Testis (tissue), 3 donors: Measurements from ENCODE around the gene GASK1A. TPM values are rescaled to one million over a fixed set of nuclear protein-coding genes. Genes with fewer than 3 reads are reported as not detected.
A peak's percentile ranks its signal among the peaks of the same experiment; 100 is the strongest.

Experiments
- DNase-seq: peaks from one replicate; pipeline ENCODE4 v3.0.0-alpha.2; 2019
- H3K27ac ChIP-seq, 2 donors: fragments of 200-600 bp; sonication (generic); one replicate each; pipeline ENCODE4 v1.5.1; 2019
- H3K27me3 ChIP-seq: fragments of 200-600 bp; sonication (generic); one replicate; pipeline ENCODE4 v1.5.1; 2019
- H3K36me3 ChIP-seq: fragments of 200-600 bp; sonication (generic); one replicate; pipeline ENCODE4 v1.5.1; 2017; ENCODE audit warnings: low read depth; ENCODE audit errors: missing control alignments
- H3K4me1 ChIP-seq: fragments of 200-600 bp; sonication (generic); one replicate; pipeline ENCODE4 v1.5.1; 2019
- H3K4me3 ChIP-seq, 2 donors: fragments of 200-600 bp; sonication (generic); one replicate each; pipeline ENCODE4 v1.5.1; 2017 to 2019
- H3K9me3 ChIP-seq: fragments of 200-600 bp; sonication (generic); one replicate; pipeline ENCODE4 v1.5.1; 2017
- CTCF ChIP-seq, 3 experiments: fragments of 450-650 bp in 2 of 3; fragments of 200-600 bp in 1 of 3; sonication (generic) in 1 of 3; IDR thresholded peaks; one replicate each; pipeline ENCODE4 v1.5.1; 2016 to 2019; ENCODE audit warnings: antibody characterized with exemption in 3 of 3, mild to moderate bottlenecking in 2 of 3, moderate library complexity in 1 of 3
- POLR2A ChIP-seq: fragments of 450-650 bp; IDR thresholded peaks from one replicate; pipeline ENCODE4 v1.6.1; 2017; ENCODE audit warnings: antibody characterized with exemption, mild to moderate bottlenecking, moderate library complexity
- WGBS, 2 donors: methylation state at CpG; one replicate each; pipeline ENCODE4 v1.1.5; 2018; 5-methylcytosine and 5-hydroxymethylcytosine counted together
- intact Hi-C: fragments of 100-400 bp; cut with DNase I; formaldehyde crosslinking; loops from one replicate; pipeline ENCODE4 v1.15.1; 2023; ENCODE audit warnings: low total_unique reads
- polyA plus RNA-seq: library from polyadenylated mRNA; stranded (reverse); fragments of 350-450 nt; fragmentation: Illumina TruSeq; extraction: RNeasy Lipid Tissue Mini Kit (QIAGEN cat#74804); gene quantifications from one replicate; pipeline ENCODE4 v1.2.3, GENCODE V29; 2014; ENCODE audit warnings: low read depth, low replicate concordance; ENCODE audit not compliant: insufficient read depth
- total RNA-seq, 2 donors: library from RNA; depleted of rRNA; stranded (reverse); fragments of >200 nt; gene quantifications; one replicate each; pipeline ENCODE4 v1.2.3, GENCODE V29; 2016

The GASK1A gene
- total and polyA plus RNA-seq, 3 donors from 2014 or later: 6.2 to 22.2 (median 18.7) TPM

DNA sequence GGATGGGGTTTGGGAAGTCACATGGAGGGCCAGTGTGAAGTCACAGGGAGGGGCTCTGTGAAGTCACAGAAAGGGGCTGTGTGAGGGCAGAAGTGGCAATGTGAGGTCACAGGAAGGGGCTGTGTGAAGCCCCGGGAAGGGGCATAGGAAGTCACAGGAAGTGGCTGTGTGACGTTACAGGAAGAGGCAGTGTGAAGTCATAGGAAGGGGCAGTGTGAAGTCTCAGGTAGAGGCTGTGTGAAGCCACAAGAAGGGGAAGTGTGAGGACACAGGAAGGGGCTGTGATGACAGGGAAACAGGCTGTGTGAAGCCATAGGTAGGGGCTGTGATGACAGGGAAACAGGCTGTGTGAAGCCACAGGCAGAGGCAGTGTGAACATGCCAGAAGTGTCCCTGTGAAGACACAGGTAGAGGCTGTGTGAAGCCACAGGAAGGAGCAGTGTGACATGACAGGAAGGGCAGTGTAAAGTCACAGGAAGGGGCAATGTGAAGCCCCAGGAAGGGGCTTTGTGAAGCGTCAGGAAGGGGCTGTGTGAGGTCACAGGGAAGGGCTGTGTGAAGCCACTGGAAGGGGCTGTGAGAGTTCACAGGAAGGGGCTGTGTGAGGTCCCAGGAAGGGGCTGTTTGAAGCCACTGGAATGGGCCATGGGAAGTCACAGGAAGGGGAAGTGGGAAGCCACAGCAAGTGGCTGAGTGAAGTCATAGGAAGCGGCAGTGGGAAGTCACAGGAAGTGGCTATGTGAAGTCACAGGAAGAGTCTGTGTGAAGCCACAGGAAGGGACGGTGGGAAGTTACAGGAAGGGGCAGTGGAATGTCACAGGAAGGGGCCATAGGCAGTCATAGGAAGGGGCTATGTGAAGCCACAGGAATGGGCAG lies 37.1 kb downstream of the GASK1A start:
- no peak overlapping the region for H3K27ac ChIP-seq
- no peak for DNase-seq
- intact Hi-C loops: no loop called here

GRCh38 chr3:43017004-43017403 lies 37.9 kb downstream of the GASK1A start:
- TF ChIP-seq POLR2A: no peak
- TF ChIP-seq CTCF (IDR thresholded peaks at IDR 0.05): no peak
- intact Hi-C loops: no loop called here
- Histone ChIP-seq H3K4me3 (no peak overlapping the region), H3K4me1 (no peaks in the 10 kb centered on the region), H3K27me3 (no peaks in the 10 kb centered on the region), H3K9me3 (no peaks in the 10 kb centered on the region), H3K36me3 (no peaks in the 10 kb centered on the region), H3K27ac (no peak overlapping the region)
- no peak for DNase-seq
- WGBS, 2 donors: 75 to 90% methylated on average over 1 of the region's 1 CpG

More for the DNA sequence above, 37.1 kb downstream of the GASK1A start:
- Histone ChIP-seq H3K9me3 (no peaks in the 10 kb centered on the region), H3K4me1 (no peaks in the 10 kb centered on the region), H3K4me3 (no peak overlapping the region), H3K27me3 (no peaks in the 10 kb centered on the region), H3K36me3 (no peaks in the 10 kb centered on the region)
- TF ChIP-seq POLR2A (no peak), CTCF (IDR thresholded peaks at IDR 0.05) (no peak)
- 75 to 84% methylated on average over 5 of the region's 5 CpGs for WGBS, 2 donors

- no peaks in the 10 kb centered on the region for H3K9me3 ChIP-seq
- intact Hi-C loops: no loop called here
- no peak for TF ChIP-seq CTCF (IDR thresholded peaks at IDR 0.05)
- no peak for TF ChIP-seq POLR2A
- WGBS, 2 donors: 87 to 89% methylated on average over 9 of the region's 9 CpGs
- DNase-seq: no peak
- no peaks in the 10 kb centered on the region for H3K27me3 ChIP-seq
- no peaks in the 10 kb centered on the region for H3K4me1 ChIP-seq
- H3K4me3 ChIP-seq: no peak overlapping the region
- no peaks in the 10 kb centered on the region for H3K36me3 ChIP-seq
- peak overlapping the region in 1 of 2 donors; percentile 2 for H3K27ac ChIP-seq
Measured at GRCh38 chr3:43017593-43018195, 38.6 kb downstream of the GASK1A start.

- Histone ChIP-seq H3K27ac (peak overlapping the region in 1 of 2 donors; percentile 42), H3K27me3 (no peaks in the 10 kb centered on the region), H3K4me1 (no peaks in the 10 kb centered on the region), H3K4me3 (no peak overlapping the region), H3K36me3 (no peaks in the 10 kb centered on the region), H3K9me3 (no peaks in the 10 kb centered on the region)
- TF ChIP-seq POLR2A: no peak
- DNase-seq: no peak
- intact Hi-C loops: no loop called here
- WGBS, 2 donors: 95 to 97% methylated on average over 2 of the region's 2 CpGs
Measured at GRCh38 chr3:43018246-43018645, 39.1 kb downstream of the GASK1A start.

DNA sequence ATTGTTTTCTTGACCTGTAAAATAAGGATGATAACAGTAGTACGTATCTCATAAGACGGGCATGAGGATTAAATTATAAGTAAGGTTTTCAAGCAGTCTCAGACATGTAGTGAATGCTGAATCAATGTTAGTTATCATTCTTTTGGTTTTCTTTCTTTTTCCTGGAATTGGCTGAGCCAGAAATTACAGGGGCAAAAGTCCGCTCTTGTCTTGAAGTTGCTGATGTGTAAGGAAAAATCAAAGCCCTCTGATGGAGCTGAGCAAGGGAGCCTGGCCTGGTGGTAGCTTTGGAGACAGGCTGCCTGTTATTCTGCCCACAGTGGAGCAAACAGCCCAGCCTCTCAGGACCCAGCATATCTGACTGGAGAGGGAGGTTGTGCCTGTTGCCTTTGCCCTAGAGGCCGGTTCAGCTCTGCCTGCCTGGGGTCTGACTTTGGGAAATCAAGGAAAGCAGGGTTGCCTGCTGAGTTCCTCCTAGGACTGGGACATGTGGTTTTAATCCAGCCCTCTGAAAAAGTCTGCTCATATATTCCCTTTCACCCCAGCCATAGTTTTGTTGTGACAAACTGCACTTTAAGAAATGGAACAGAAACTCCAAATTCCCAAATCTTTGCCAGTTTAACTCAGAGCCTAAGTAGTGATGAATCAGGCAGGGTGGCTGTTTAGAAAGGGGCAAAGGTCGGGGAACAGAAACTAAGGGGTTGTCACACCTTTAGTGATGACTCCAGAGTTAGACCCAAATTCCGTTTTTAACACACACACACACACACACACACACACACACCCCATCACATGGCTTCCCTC lies 40.1 kb downstream of the GASK1A start:
- 60 to 74% methylated on average over 6 of the region's 6 CpGs for WGBS, 2 donors
- Histone ChIP-seq H3K36me3 (no peaks in the 10 kb centered on the region), H3K4me3 (no peak overlapping the region), H3K27me3 (no peaks in the 10 kb centered on the region), H3K27ac (peak overlapping the region; percentile 5 to 42), H3K9me3 (no peaks in the 10 kb centered on the region), H3K4me1 (no peaks in the 10 kb centered on the region)
- no peak for DNase-seq
- TF ChIP-seq CTCF (IDR thresholded peaks at IDR 0.05) (no peak), POLR2A (no peak)
- intact Hi-C loops: no loop called here
